K562 (cell line): ENCODE measurements around the gene LAGE3. TPM values are rescaled to one million over a fixed set of nuclear protein-coding genes. Genes with fewer than 3 reads are reported as not detected.

ENCODE experiments used
- BRCA1 ChIP-seq, 2 experiments: fragments of 450-650 bp in 1 of 2; sonication (generic) in 1 of 2; formaldehyde crosslinking in 1 of 2; IDR thresholded peaks; 2 replicates each; pipeline versions ENCODE4 v1.5.0 to v1.6.1; 2017 to 2020; ENCODE audit warnings: mild to moderate bottlenecking in 1 of 2, missing genetic modification reagents in 1 of 2
- E2F5 ChIP-seq: sonication (generic); formaldehyde crosslinking; IDR thresholded peaks from 2 replicates; pipeline ENCODE4 v1.8.0; 2022; ENCODE audit warnings: mild to moderate bottlenecking, missing genetic modification reagents
- MGA ChIP-seq: fragments of 450-650 bp; IDR thresholded peaks from 2 replicates; pipeline ENCODE4 v1.6.1; 2016; ENCODE audit warnings: mild to moderate bottlenecking, moderate library complexity
- NONO ChIP-seq, 2 experiments: fragments of 200-400 bp in 1 of 2; fragments of 450-650 bp in 1 of 2; formaldehyde crosslinking in 1 of 2; IDR thresholded peaks; 2 replicates each; pipeline ENCODE4 v1.6.1; 2017; ENCODE audit warnings: low read depth in 2 of 2, mild to moderate bottlenecking in 2 of 2, moderate library complexity in 2 of 2, low read length in 1 of 2
- RAD51 ChIP-seq: fragments of 450-650 bp; IDR thresholded peaks from 2 replicates; pipeline ENCODE4 v1.7.1; 2016; ENCODE audit warnings: low read depth, mild to moderate bottlenecking, borderline replicate concordance
- TAF15 ChIP-seq: fragments of 200-400 bp; formaldehyde crosslinking; IDR thresholded peaks from 2 replicates; pipeline ENCODE4 v1.6.1; 2017; ENCODE audit warnings: mild to moderate bottlenecking, low read depth, low read length, moderate library complexity
- TCF3 ChIP-seq: sonication (generic); formaldehyde crosslinking; IDR thresholded peaks from 2 replicates; pipeline ENCODE4 v1.4.0; 2020; ENCODE audit warnings: mild to moderate bottlenecking, missing genetic modification reagents
- ZBTB17 ChIP-seq: fragments of 450-650 bp; formaldehyde crosslinking; IDR thresholded peaks from 2 replicates; pipeline ENCODE4 v1.4.0; 2020; ENCODE audit warnings: mild to moderate bottlenecking
- ZNF766 ChIP-seq: fragments of 200-800 bp; sonication (Bioruptor generic); conservative IDR thresholded peaks from 2 replicates; pipeline ENCODE4 v1.6.1; 2016; ENCODE audit warnings: missing genetic modification characterization, missing compliant biosample characterization
- polyA plus RNA-seq, 8 experiments: library from polyadenylated mRNA; depleted of rRNA in 4 of 8; stranded (reverse) in 5 of 8; unstranded in 3 of 8; fragments of >200 nt; fragmentation: Nextera tagmentation in 2 of 8; fragmentation: Illumina TruSeq in 1 of 8; extraction: Ambion mirVana in 2 of 8; extraction: Trizol in 1 of 8; gene quantifications; 2 replicates each; pipeline versions ENCODE4 v1.2.1 to v1.2.3, GENCODE V29; 2011 to 2014; ENCODE audit warnings: inconsistent platforms in 1 of 8, missing spikeins in 1 of 8
- total RNA-seq, 7 experiments: library from RNA; depleted of rRNA in 6 of 7; stranded (reverse); fragments of >200 nt in 6 of 7; fragmentation: Illumina TruSeq in 2 of 7; extraction: Trizol in 2 of 7; gene quantifications; 2 replicates each; pipeline versions ENCODE4 v1.2.1 to v1.2.3, GENCODE V29; 2011 to 2021; ENCODE audit warnings: low replicate concordance in 1 of 7
- TF ChIP-seq, protein P1 (sequence below): fragments of 250-450 bp; sonication (Bioruptor Pico); IDR thresholded peaks from 2 replicates; pipeline ENCODE4 v1.5.0; 2020; ENCODE audit warnings: mild to moderate bottlenecking

LAGE3 gene
- total and polyA plus RNA-seq, 9 of the 15 experiments (the other 6 are each of a cell fraction or from before 2014, with no cell fraction given), result 28.2 to 125 (median 35.8) TPM

DNA sequence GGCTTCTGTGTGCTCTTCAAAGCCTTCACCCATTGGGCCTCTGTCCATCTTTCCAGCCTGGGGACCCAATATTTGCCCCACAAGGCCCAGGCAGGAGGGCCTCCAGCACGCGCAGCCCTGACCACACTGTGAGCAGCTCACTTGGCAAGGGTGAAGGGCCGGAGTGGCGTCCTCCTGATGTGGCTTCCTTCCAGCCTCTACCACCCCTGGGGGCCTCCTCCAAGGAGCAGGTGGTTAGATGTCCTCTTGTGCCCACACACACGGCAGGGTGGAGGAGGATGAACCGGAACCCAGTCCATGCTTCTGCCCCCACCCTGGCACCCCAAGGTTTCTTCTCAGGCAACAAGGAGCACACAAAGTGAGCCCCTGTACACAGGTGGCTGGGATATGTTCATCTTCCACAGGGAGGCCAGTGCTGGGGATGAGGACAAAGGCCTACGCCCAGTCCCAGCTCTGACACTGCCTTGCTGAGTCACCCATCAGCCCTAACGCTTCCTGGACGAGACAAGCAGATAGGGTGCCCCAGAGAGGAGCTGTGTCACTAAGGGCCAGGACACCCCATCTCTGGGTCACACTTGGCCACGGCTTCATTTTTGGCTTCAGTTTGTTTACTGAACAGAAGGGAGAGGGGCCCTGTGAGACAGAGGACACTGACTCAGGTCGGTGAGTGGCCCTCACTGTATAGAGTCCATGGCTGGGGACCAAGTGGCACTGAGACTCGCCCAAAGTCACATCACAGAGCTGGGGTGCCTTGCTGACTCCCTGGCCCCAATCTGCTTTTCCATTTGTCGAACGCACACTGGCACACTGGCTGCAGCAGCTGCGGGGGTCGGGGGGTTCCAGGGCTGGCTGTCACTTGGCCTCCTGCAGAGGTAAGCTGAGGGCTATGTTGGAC is 5.4 kb upstream of the LAGE3 start (continued):
- TF ChIP-seq BRCA1 (IDR thresholded peaks at IDR 0.05) (no peak), BRCA1 (CRISPR knock-in tag; IDR thresholded peaks at IDR 0.05) (no peak), TCF3 (CRISPR knock-in tag) (no peak; the same call in 1 of the 2 replicates), ZNF766 (CRISPR knock-in tag) (no peak), E2F5 (CRISPR knock-in tag) (no peak), NONO (IDR thresholded peaks at IDR 0.05; ENCODE audit: low read depth in 2 of 2, low read length in 1 of 2) (no peak), TAF15 (no peak), RAD51 (no peak), ZBTB17 (CRISPR knock-in tag) (no peak), MGA (peak; percentile 39)
- TF ChIP-seq, protein P1, sequence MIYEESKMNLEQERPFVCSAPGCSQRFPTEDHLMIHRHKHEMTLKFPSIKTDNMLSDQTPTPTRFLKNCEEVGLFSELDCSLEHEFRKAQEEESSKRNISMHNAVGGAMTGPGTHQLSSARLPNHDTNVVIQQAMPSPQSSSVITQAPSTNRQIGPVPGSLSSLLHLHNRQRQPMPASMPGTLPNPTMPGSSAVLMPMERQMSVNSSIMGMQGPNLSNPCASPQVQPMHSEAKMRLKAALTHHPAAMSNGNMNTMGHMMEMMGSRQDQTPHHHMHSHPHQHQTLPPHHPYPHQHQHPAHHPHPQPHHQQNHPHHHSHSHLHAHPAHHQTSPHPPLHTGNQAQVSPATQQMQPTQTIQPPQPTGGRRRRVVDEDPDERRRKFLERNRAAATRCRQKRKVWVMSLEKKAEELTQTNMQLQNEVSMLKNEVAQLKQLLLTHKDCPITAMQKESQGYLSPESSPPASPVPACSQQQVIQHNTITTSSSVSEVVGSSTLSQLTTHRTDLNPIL (CRISPR knock-in tag), result no peak
